ENCODE results near the gene PALD1. TPM values are rescaled to one million over a fixed set of nuclear protein-coding genes. Genes with fewer than 3 reads are reported as not detected.

The PALD1 gene
- total RNA-seq, 2 experiments from 2014 or later, result 0.26 to 0.41 TPM

DNA sequence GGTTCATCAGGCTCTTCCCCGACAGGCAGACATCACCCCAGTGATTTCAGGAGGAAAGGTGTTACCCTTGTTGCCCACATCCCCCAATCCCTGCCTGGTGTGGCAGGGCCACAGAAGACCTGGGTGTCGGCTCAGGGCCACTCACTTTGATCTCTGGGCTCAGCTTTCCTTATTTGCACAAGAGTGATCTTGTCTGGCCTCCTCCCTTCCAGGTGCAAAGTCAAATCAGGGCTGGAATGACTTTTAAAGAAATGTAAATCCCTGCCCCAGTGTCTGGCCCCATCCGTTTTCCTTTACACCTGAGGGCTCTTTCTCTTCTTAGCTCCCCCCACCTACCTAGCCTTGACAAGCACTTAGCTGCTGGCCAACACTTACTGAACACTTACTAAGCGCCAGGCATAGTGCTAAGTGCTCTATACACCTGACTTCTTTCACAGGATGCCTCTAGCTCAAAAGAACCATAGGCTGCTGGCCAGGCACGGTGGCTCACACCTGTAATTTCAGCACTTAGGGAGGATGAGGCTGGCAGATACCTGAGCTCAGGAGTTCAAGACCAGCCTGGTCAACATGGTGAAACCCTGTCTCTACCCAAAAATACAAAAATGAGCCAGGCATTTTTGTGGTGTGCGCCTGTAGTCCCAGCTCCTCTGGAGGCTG, 36.1 kb upstream of the PALD1 start:
- Mint-ChIP-seq H3K36me3 (no peaks in the 10 kb centered on the region), H3K27me3 (peaks cover 66% of the 10 kb centered on the region), H3K4me1 (peaks cover 9% of the 10 kb centered on the region), H3K27ac (no peak overlapping the region), H3K9me3 (ENCODE audit: low read depth) (no peaks in the 10 kb centered on the region), H3K4me3 (no peak overlapping the region)
- no peak for DNase-seq
- CTCF ChIA-PET, result interaction anchor here (2.0 kb wide), 1 partner anchor 19 kb away, joined by 8 read pairs; no protein-coding TSS in a partner anchor
- ATAC-seq, result no peak

GRCh38 chr10:70444744-70445143, 33.8 kb upstream of the PALD1 start:
- Mint-ChIP-seq H3K9me3 (ENCODE audit: low read depth) (no peaks in the 10 kb centered on the region), H3K4me3 (no peak overlapping the region), H3K36me3 (no peaks in the 10 kb centered on the region), H3K27ac (no peak overlapping the region), H3K27me3 (peaks cover 52% of the 10 kb centered on the region), H3K4me1 (peaks cover 9% of the 10 kb centered on the region)
- no peak for DNase-seq
- CTCF ChIA-PET, result interaction anchor here (0.8 kb wide), 1 partner anchor 8 kb away, joined by 3 read pairs; no protein-coding TSS in a partner anchor
- ATAC-seq, result no peak

DNA sequence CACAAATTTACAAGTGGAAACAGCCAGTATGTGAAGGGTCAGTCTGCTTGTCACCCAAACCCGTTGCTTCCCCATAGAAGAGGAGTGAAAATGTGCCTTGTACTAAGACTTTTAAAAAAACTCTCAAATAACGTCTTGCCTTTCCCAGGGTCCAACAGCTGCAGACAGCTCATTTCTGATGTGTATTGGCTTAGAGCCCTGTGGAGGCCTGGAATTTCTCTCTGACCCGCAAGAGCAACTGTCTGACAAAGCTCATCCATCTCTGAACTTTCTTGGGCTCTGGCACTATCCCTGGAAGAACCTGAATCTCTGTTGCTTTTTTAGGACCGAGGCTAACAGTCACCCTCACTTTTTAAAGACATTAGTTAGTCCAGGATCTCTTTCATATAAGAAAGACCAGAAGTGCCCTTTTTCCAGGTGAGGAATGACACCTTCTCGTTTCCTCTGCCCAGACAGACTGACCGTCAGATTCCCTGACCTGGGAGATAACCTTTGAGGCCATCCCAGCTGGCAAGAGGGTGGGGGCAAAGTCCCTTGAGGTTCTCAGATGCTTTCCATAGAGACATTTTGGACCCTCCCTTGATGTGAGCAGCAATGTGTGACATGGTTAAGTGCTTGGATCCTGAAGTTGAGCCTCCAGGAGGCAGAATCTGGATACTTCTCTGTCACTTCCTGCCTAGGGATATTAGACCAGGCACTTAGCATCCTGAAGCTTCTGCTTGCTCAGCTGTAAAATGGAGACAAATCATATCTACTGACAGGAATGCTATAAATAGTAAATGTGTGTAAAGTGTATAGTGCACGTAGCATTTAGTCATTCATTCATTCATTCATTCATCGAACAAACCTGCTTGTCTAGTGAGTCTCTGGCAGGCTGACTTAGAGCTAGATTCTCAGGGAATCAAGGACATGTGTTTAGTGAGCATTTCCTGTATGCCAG, 32.6 kb upstream of the PALD1 start:
- no peak for DNase-seq
- ATAC-seq, result no peak
- CTCF ChIA-PET, result interaction anchor here (0.9 kb wide), 1 partner anchor 32 kb away, joined by 3 read pairs; no protein-coding TSS in a partner anchor
- peaks cover 1% of the 10 kb centered on the region for H3K4me1 Mint-ChIP-seq
- peaks cover 41% of the 10 kb centered on the region for H3K27me3 Mint-ChIP-seq
- H3K4me3 Mint-ChIP-seq, result no peak overlapping the region
- H3K36me3 Mint-ChIP-seq, result no peaks in the 10 kb centered on the region
- H3K27ac Mint-ChIP-seq, result no peak overlapping the region
- no peaks in the 10 kb centered on the region for H3K9me3 Mint-ChIP-seq (ENCODE audit: low read depth)

GRCh38 chr10:70448236-70448635, 30.3 kb upstream of the PALD1 start:
- CTCF ChIA-PET, result interaction anchor here (1.0 to 1.5 kb wide), 2 partner anchors 13 to 101 kb away, joined by 3 read pairs; no protein-coding TSS in a partner anchor
- no peaks in the 10 kb centered on the region for H3K4me1 Mint-ChIP-seq
- peaks cover 23% of the 10 kb centered on the region for H3K27me3 Mint-ChIP-seq
- ATAC-seq (no peak), DNase-seq (no peak)
- no peaks in the 10 kb centered on the region for H3K36me3 Mint-ChIP-seq
- H3K27ac Mint-ChIP-seq, result no peak overlapping the region
- H3K4me3 Mint-ChIP-seq, result no peak overlapping the region
- no peaks in the 10 kb centered on the region for H3K9me3 Mint-ChIP-seq (ENCODE audit: low read depth)

DNA sequence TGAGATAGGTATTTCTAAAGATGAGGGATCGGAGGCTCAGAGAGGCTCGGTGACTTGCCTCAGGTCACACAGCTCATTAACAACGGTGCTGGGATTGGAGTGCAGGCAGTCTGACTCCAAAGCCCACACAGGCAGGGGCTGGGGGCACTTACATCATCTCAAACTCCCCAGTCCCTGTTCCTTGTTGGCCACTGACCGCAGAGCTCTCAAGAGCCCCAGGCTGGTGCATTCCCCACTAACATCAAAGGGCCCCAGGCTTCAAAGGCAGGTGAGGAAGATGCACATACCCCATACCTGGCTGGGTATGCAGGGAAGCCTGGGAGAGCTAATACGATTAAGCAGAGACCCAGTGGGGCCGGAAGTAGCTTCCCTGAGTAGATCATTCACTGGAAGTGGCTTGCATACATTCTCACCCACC, 23.3 kb upstream of the PALD1 start:
- Mint-ChIP-seq H3K27ac (no peak overlapping the region), H3K4me3 (no peak overlapping the region), H3K4me1 (peaks cover 2% of the 10 kb centered on the region), H3K36me3 (no peaks in the 10 kb centered on the region), H3K27me3 (peaks cover 50% of the 10 kb centered on the region), H3K9me3 (ENCODE audit: low read depth) (no peaks in the 10 kb centered on the region)
- ATAC-seq, result no peak
- DNase-seq, result no peak
- CTCF ChIA-PET, result interaction anchor here (1.0 to 1.6 kb wide), 3 partner anchors 8 to 22 kb away, joined by 3 read pairs; partner anchors contain the start of gene NODAL

GRCh38 chr10:70456164-70456563, 22.4 kb upstream of the PALD1 start:
- H3K36me3 Mint-ChIP-seq, result no peaks in the 10 kb centered on the region
- CTCF ChIA-PET, result interaction anchor here (1.1 kb wide), 1 partner anchor 310 kb away, joined by 3 read pairs; the partner anchor contains the start of gene TYSND1

GRCh38 chr10:70457759-70458305, 20.7 kb upstream of the PALD1 start:
- peaks cover 2% of the 10 kb centered on the region for H3K4me1 Mint-ChIP-seq
- CTCF ChIA-PET, result no interaction called here
- no peak overlapping the region for H3K27ac Mint-ChIP-seq
- DNase-seq (no peak), ATAC-seq (no peak)
- peaks cover 66% of the 10 kb centered on the region for H3K27me3 Mint-ChIP-seq
- no peaks in the 10 kb centered on the region for H3K9me3 Mint-ChIP-seq (ENCODE audit: low read depth)
- H3K4me3 Mint-ChIP-seq, result no peak overlapping the region
- no peaks in the 10 kb centered on the region for H3K36me3 Mint-ChIP-seq

More at GRCh38 chr10:70456164-70456563, 22.4 kb upstream of the PALD1 start:
- Mint-ChIP-seq H3K4me3 (no peak overlapping the region), H3K4me1 (peaks cover 2% of the 10 kb centered on the region), H3K27me3 (peaks cover 56% of the 10 kb centered on the region), H3K27ac (no peak overlapping the region), H3K9me3 (ENCODE audit: low read depth) (no peaks in the 10 kb centered on the region)
- DNase-seq (no peak), ATAC-seq (no peak)

DNA sequence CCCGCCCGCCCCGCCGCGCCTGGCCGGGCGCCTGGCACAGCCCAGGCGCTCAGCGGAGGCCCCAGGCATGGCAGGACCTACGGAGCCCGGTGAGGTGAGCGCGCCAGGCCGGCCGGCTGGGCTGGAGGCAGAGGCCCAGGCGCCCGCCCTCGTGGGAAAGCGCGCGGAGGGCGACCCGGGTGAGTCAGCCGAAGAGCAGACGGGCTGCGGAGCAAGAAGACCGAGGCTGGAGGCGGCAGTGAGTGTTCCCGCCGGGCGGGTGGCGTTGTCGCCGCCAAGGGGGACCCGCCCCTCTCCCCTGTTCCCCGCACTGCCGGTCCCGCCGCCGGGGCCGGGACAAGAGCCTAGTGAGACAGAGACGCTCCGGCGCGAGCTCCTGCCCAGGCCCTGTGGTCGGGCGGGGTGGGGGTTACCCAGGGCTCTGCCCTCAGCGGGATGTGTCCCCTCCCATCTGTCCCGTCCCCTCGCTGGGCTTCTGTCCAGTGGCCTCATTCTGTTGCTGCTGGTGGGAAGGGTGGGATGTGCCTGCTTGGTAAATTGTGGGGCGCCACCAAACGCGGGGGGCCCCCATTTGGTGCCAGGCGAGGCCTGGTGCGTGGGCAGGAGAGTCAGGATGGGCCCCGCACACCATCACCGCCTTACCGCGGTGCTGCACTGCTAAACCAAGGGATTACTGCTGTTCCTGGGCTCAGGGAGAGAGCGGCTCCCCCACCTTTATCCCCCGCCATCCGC, 20.1 kb upstream of the PALD1 start:
- DNase-seq, result no peak
- Mint-ChIP-seq H3K27ac (no peak overlapping the region), H3K27me3 (peaks cover 68% of the 10 kb centered on the region), H3K9me3 (ENCODE audit: low read depth) (no peaks in the 10 kb centered on the region), H3K36me3 (no peaks in the 10 kb centered on the region), H3K4me1 (peaks cover 2% of the 10 kb centered on the region), H3K4me3 (no peak overlapping the region)
- ATAC-seq, result peak; percentile 38
- CTCF ChIA-PET, result no interaction called here

- CTCF ChIA-PET, result no interaction called here
- Mint-ChIP-seq H3K4me3 (no peak overlapping the region), H3K27me3 (peaks cover 65% of the 10 kb centered on the region), H3K36me3 (no peaks in the 10 kb centered on the region), H3K9me3 (ENCODE audit: low read depth) (no peaks in the 10 kb centered on the region), H3K27ac (no peak overlapping the region), H3K4me1 (peaks cover 2% of the 10 kb centered on the region)
- DNase-seq (no peak), ATAC-seq (no peak)
Observed at GRCh38 chr10:70459061-70459773, 19.4 kb upstream of the PALD1 start.

DNA sequence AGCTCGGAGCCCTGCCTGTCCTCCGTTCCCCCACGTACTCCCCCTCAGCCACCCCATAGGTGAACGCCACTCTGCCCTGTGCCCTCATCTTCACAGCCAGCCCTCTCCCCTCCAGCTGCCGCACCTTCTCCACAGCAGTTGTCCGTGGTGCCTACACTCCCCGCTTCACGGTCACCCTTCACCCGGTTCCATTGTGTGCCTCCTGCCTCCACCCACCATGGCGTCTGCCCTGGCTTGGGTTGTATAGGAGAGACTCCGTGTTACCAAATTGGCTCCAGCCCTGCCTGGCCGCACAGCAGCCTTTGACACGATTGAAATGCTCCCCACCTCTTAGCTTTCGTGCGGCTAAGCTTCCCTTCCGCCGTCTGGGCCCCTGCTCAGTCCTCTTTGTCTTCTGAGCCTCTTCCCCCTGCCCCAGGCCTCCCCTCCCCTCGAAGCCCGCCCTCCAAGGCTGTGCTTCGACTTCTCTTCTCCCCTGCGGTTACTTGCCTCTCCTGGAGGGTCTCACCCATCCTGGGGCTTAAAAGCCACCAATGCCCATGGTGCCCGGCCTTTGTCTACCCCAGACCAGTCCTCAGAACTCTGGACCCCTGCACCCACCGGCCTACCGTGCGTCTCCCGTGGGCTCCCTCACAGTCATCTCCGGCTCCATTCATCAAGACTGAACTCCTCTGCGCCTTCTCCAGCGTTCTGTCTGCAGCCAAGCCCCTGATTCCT, 18.6 kb upstream of the PALD1 start:
- no peak overlapping the region for H3K4me3 Mint-ChIP-seq
- H3K36me3 Mint-ChIP-seq, result no peaks in the 10 kb centered on the region
- no peak overlapping the region for H3K27ac Mint-ChIP-seq
- CTCF ChIA-PET, result interaction anchor here (1.2 to 2.7 kb wide), 4 partner anchors 40 to 419 kb away, joined by 3 to 20 read pairs (median 8); no protein-coding TSS in a partner anchor
- H3K4me1 Mint-ChIP-seq, result peaks cover 2% of the 10 kb centered on the region
- peaks cover 65% of the 10 kb centered on the region for H3K27me3 Mint-ChIP-seq
- DNase-seq (no peak), ATAC-seq (no peak)
- H3K9me3 Mint-ChIP-seq (ENCODE audit: low read depth), result no peaks in the 10 kb centered on the region

GRCh38 chr10:70461397-70462348, 16.9 kb upstream of the PALD1 start:
- ATAC-seq (peak; percentile 81), DNase-seq (peak; percentile 67)
- Mint-ChIP-seq H3K36me3 (no peaks in the 10 kb centered on the region), H3K9me3 (ENCODE audit: low read depth) (no peaks in the 10 kb centered on the region), H3K27ac (no peak overlapping the region), H3K4me3 (no peak overlapping the region), H3K27me3 (peaks cover 56% of the 10 kb centered on the region), H3K4me1 (peaks cover 2% of the 10 kb centered on the region)
- CTCF ChIA-PET, result interaction anchor here (0.7 to 3.2 kb wide), 39 partner anchors 10 to 427 kb away, joined by 3 to 20 read pairs (median 4); partner anchors contain the start of genes EIF4EBP2, PALD1 and PCBD1

Measured in activated CD8-positive, alpha-beta memory T cell treated with anti-CD3 and anti-CD28 coated beads, Interleukin-2, amount 10 ng/mL, durations not matched to agents 7 days and 5 days (primary cell).